HEK293 (cell line): ENCODE measurements around the gene NCK2.

Source experiments
- CTCF ChIA-PET: fragments of 350-600 bp; formaldehyde crosslinking; extraction: SDS; loops from one replicate; lab custom pipeline; 2021; ENCODE audit warnings: antibody characterized with exemption; lab: Yijun Ruan, JAX
- POLR2A ChIA-PET: fragments of 300-600 bp; formaldehyde crosslinking; extraction: SDS; loops from one replicate; lab custom pipeline; 2020; ENCODE audit warnings: antibody characterized with exemption, inconsistent platforms; lab: Yijun Ruan, JAX
- H3K27ac ChIP-seq: fragments of 200-500 bp; sonication (Bioruptor generic); 2 replicates; pipeline ENCODE4 v1.5.1; 2014; ENCODE audit warnings: low read depth, low read length, control low read depth, inconsistent platforms; ENCODE audit errors: extremely low read depth
- H3K36me3 ChIP-seq, 2 experiments: fragments of 200-500 bp in 1 of 2; sonication (Bioruptor generic) in 1 of 2; 1 replicate in 1 of 2; 2 replicates in 1 of 2; pipeline ENCODE4 v1.5.1; 2014 to 2017; ENCODE audit warnings: inconsistent platforms in 2 of 2, low read length in 2 of 2; ENCODE audit not compliant: control insufficient read depth in 2 of 2, insufficient read depth in 1 of 2
- H3K4me1 ChIP-seq: fragments of 200-500 bp; sonication (Bioruptor generic); 2 replicates; pipeline ENCODE4 v1.5.1; 2014; ENCODE audit warnings: mild to moderate bottlenecking, low read length, inconsistent platforms; ENCODE audit not compliant: control insufficient read depth, insufficient read depth
- H3K4me3 ChIP-seq: 2 replicates; pipeline ENCODE4 v1.5.1; 2011; ENCODE audit warnings: low read depth, mild to moderate bottlenecking, control low read depth, low read length, moderate library complexity
- H3K9me3 ChIP-seq: fragments of 200-500 bp; sonication (Bioruptor generic); 2 replicates; pipeline ENCODE4 v1.5.1; 2014; ENCODE audit warnings: low read depth, low read length, inconsistent platforms; ENCODE audit not compliant: control insufficient read depth, insufficient read depth
- BCL11B ChIP-seq: fragments of 450-650 bp; formaldehyde crosslinking; IDR thresholded peaks from 2 replicates; pipeline ENCODE4 v1.5.1; 2016; ENCODE audit warnings: low read depth, missing biosample characterization, missing genetic modification characterization
- GFI1B ChIP-seq: fragments of 450-650 bp; formaldehyde crosslinking; IDR thresholded peaks from 2 replicates; pipeline ENCODE4 v1.5.1; 2016; ENCODE audit warnings: missing biosample characterization, missing genetic modification characterization
- GLI2 ChIP-seq: fragments of 450-650 bp; formaldehyde crosslinking; IDR thresholded peaks from 2 replicates; pipeline ENCODE4; 2017; ENCODE audit warnings: missing biosample characterization, missing genetic modification characterization, low read depth, borderline replicate concordance
- HOXA7 ChIP-seq: sonication (generic); formaldehyde crosslinking; IDR thresholded peaks from 2 replicates; pipeline ENCODE4 v1.8.1; 2022; ENCODE audit warnings: missing genetic modification reagents, borderline replicate concordance
- IKZF3 ChIP-seq: fragments of 450-650 bp; IDR thresholded peaks from 2 replicates; pipeline ENCODE4 v1.5.0; 2018; ENCODE audit warnings: missing biosample characterization, mild to moderate bottlenecking, missing genetic modification characterization, moderate library complexity
- MEIS1 ChIP-seq: sonication (generic); formaldehyde crosslinking; IDR thresholded peaks from 2 replicates; pipeline ENCODE4 v1.8.1; 2022; ENCODE audit warnings: missing genetic modification reagents, mild to moderate bottlenecking, borderline replicate concordance
- OSR2 ChIP-seq: fragments of 450-650 bp; formaldehyde crosslinking; IDR thresholded peaks from 2 replicates; pipeline ENCODE4 v1.5.1; 2016; ENCODE audit warnings: missing biosample characterization, missing genetic modification characterization
- SETDB1 ChIP-seq: IDR thresholded peaks from one replicate; pipeline ENCODE4 v1.6.1; 2017; ENCODE audit warnings: mild to moderate bottlenecking, low read length, moderate library complexity, mixed read lengths; ENCODE audit not compliant: insufficient read length
- ZNF155 ChIP-seq: fragments of 450-650 bp; formaldehyde crosslinking; IDR thresholded peaks from 2 replicates; pipeline ENCODE4 v1.5.1; 2016; ENCODE audit warnings: missing biosample characterization, missing genetic modification characterization
- ZNF169 ChIP-seq: fragments of 450-650 bp; formaldehyde crosslinking; IDR thresholded peaks from 2 replicates; pipeline ENCODE4 v1.5.1; 2016; ENCODE audit warnings: missing biosample characterization, missing genetic modification characterization
- ZNF221 ChIP-seq: fragments of 450-650 bp; formaldehyde crosslinking; IDR thresholded peaks from 2 replicates; pipeline ENCODE4 v1.5.1; 2017; ENCODE audit warnings: missing biosample characterization, missing genetic modification characterization, borderline replicate concordance
- ZNF292 ChIP-seq: fragments of 450-650 bp; formaldehyde crosslinking; IDR thresholded peaks from 2 replicates; pipeline ENCODE4 v1.5.1; 2016; ENCODE audit warnings: low read depth, missing biosample characterization, missing genetic modification characterization, borderline replicate concordance
- ZNF416 ChIP-seq: fragments of 450-650 bp; formaldehyde crosslinking; IDR thresholded peaks from 2 replicates; pipeline ENCODE4 v1.5.1; 2016; ENCODE audit warnings: missing biosample characterization, missing genetic modification characterization
- ZNF701 ChIP-seq: fragments of 450-650 bp; formaldehyde crosslinking; IDR thresholded peaks from 2 replicates; pipeline ENCODE4 v1.5.1; 2016; ENCODE audit warnings: missing biosample characterization, missing genetic modification characterization
- ZNF768 ChIP-seq: fragments of 450-650 bp; formaldehyde crosslinking; IDR thresholded peaks from 2 replicates; pipeline ENCODE4 v1.5.1; 2018; ENCODE audit warnings: missing biosample characterization, mild to moderate bottlenecking, missing genetic modification characterization
- ZNF777 ChIP-seq: fragments of 450-650 bp; formaldehyde crosslinking; IDR thresholded peaks from 2 replicates; pipeline ENCODE4 v1.5.1; 2017; ENCODE audit warnings: missing biosample characterization, missing genetic modification characterization, borderline replicate concordance
- ZNF830 ChIP-seq: fragments of 450-650 bp; IDR thresholded peaks from 2 replicates; pipeline ENCODE4 v1.5.0; 2018; ENCODE audit warnings: missing biosample characterization, missing genetic modification characterization, low read depth, mild to moderate bottlenecking, moderate library complexity
- TF ChIP-seq, protein P1 (sequence below): sonication (generic); formaldehyde crosslinking; IDR thresholded peaks from 2 replicates; pipeline ENCODE4 v1.8.1; 2022; ENCODE audit warnings: mild to moderate bottlenecking, moderate library complexity, missing genetic modification reagents
- TF ChIP-seq, protein P2 (sequence below): fragments of 450-650 bp; formaldehyde crosslinking; IDR thresholded peaks from 2 replicates; pipeline ENCODE4 v1.5.1; 2017; ENCODE audit warnings: missing biosample characterization, mild to moderate bottlenecking, missing genetic modification characterization, moderate library complexity
- TF ChIP-seq, protein P3 (sequence below): fragments of 450-650 bp; formaldehyde crosslinking; IDR thresholded peaks from 2 replicates; pipeline ENCODE4 v1.5.1; 2016; ENCODE audit warnings: missing biosample characterization, missing genetic modification characterization
- TF ChIP-seq, protein P4 (sequence below): fragments of 450-650 bp; formaldehyde crosslinking; IDR thresholded peaks from 2 replicates; pipeline ENCODE4 v1.5.1; 2016; ENCODE audit warnings: missing biosample characterization, missing genetic modification characterization
- TF ChIP-seq, protein P5 (sequence below): fragments of 450-650 bp; formaldehyde crosslinking; IDR thresholded peaks from 2 replicates; pipeline ENCODE4 v1.5.1; 2017; ENCODE audit warnings: missing biosample characterization, missing genetic modification characterization
- TF ChIP-seq, protein P6 (sequence below): fragments of 450-650 bp; formaldehyde crosslinking; IDR thresholded peaks from 2 replicates; pipeline ENCODE4 v1.5.1; 2017; ENCODE audit warnings: missing biosample characterization, missing genetic modification characterization

Gene NCK2

DNA sequence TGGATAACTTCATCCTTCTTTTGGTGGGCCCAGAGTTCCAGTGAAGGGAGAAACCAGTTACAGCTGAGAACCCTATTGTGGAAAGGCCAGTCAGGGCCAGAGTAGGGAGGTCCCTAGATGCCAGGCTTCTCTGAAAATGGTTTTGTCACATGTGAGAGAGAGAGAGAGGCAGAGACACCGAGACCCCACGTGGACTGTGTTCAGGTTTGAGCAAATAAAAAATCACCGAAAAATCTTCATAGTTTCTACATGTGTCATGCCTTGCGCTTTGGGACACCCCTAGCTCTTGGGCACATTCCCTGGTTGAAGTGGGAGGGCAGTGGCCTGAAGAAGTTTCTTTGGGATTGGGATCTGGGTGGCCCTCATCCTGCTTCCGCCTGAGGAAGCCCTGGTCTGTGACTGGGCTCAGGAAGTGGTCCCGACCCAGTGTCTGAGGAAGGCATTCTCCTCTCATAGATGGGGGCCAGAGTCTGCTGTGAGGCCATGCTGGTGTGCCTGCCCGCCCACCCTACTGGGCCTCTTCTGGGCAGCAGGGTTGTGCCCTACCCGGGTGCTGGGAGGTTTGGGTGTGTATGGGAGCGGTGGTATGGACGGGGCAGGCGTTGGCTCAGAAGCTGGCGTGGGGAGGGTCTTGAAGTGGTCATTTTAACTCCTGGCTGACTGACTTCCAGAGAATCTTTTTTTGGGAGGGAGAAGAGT, 16.1 kb downstream of the NCK2 start (continued):
- TF ChIP-seq, protein P1, sequence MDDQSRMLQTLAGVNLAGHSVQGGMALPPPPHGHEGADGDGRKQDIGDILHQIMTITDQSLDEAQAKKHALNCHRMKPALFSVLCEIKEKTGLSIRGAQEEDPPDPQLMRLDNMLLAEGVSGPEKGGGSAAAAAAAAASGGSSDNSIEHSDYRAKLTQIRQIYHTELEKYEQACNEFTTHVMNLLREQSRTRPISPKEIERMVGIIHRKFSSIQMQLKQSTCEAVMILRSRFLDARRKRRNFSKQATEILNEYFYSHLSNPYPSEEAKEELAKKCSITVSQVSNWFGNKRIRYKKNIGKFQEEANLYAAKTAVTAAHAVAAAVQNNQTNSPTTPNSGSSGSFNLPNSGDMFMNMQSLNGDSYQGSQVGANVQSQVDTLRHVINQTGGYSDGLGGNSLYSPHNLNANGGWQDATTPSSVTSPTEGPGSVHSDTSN (CRISPR knock-in tag): no peak
- TF ChIP-seq ZNF155 (tag by site-specific recombination): no peak
- no peak for TF ChIP-seq BCL11B (tag by site-specific recombination)
- TF ChIP-seq ZNF169: no peak
- no peak for TF ChIP-seq ZNF768 (tag by site-specific recombination)
- TF ChIP-seq GLI2: no peak
- TF ChIP-seq, protein P2, sequence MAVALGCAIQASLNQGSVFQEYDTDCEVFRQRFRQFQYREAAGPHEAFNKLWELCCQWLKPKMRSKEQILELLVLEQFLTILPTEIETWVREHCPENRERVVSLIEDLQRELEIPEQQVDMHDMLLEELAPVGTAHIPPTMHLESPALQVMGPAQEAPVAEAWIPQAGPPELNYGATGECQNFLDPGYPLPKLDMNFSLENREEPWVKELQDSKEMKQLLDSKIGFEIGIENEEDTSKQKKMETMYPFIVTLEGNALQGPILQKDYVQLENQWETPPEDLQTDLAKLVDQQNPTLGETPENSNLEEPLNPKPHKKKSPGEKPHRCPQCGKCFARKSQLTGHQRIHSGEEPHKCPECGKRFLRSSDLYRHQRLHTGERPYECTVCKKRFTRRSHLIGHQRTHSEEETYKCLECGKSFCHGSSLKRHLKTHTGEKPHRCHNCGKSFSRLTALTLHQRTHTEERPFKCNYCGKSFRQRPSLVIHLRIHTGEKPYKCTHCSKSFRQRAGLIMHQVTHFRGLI (tag by site-specific recombination): no peak

DNA sequence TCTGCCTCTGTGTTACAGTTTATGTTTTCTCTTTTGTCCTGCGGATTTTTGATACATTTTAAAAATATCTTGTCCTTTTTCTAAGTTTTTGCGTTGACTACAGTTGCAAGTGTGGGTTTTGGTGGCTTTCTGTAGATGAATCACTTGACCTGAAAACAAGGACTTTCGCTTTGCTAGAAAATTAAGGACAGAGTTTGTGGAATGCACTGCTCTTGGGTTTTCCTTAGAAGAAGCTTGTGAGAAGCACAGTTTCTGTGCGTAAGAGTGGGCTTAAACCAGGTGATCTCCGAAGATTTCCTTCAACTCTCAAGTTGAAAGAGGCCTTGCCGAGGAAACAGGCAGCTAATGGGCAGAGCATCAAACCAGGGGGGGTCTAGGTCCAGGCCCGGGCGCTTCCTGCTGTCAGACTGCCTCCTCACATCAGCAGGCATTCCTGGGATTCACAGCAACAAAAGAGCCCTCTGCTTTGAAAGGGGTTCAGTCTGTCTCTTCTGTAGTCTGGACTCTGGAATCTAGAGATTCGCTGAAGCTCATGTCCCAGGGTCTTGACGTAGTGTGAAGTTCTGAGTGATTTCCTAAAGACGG, 17.3 kb downstream of the NCK2 start:
- peaks cover 0 to 3% of the 10 kb centered on the region in 2 experiments; a peak in 1 of 3 replicates for H3K36me3 ChIP-seq
- ChIA-PET CTCF (interaction anchor here (0.7 kb wide), 1 partner anchor 524 kb away, joined by 4 read pairs; no protein-coding TSS in a partner anchor), POLR2A (no interaction called here)
- H3K4me3 ChIP-seq: no peak overlapping the region
- TF ChIP-seq ZNF701 (tag by site-specific recombination) (no peak), MEIS1 (CRISPR knock-in tag) (no peak), ZNF221 (tag by site-specific recombination) (no peak), OSR2 (tag by site-specific recombination) (no peak), ZNF169 (no peak)
- TF ChIP-seq, protein P3, sequence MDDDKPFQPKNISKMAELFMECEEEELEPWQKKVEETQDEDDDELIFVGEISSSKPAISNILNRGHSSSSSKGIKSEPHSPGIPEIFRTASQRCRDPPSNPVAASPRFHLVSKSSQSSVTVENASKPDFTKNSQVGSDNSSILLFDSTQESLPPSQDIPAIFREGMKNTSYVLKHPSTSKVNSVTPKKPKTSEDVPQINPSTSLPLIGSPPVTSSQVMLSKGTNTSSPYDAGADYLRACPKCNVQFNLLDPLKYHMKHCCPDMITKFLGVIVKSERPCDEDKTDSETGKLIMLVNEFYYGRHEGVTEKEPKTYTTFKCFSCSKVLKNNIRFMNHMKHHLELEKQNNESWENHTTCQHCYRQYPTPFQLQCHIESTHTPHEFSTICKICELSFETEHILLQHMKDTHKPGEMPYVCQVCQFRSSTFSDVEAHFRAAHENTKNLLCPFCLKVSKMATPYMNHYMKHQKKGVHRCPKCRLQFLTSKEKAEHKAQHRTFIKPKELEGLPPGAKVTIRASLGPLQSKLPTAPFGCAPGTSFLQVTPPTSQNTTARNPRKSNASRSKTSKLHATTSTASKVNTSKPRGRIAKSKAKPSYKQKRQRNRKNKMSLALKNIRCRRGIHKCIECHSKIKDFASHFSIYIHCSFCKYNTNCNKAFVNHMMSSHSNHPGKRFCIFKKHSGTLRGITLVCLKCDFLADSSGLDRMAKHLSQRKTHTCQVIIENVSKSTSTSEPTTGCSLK (tag by site-specific recombination): no peak
- TF ChIP-seq, protein P4, sequence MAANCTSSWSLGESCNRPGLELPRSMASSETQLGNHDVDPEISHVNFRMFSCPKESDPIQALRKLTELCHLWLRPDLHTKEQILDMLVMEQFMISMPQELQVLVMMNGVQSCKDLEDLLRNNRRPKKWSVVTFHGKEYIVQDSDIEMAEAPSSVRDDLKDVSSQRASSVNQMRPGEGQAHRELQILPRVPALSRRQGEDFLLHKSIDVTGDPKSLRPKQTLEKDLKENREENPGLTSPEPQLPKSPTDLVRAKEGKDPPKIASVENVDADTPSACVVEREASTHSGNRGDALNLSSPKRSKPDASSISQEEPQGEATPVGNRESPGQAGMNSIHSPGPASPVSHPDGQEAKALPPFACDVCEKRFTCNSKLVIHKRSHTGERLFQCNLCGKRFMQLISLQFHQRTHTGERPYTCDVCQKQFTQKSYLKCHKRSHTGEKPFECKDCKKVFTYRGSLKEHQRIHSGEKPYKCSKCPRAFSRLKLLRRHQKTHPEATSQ (tag by site-specific recombination): no peak
- H3K27ac ChIP-seq: no peak overlapping the region
- H3K9me3 ChIP-seq: no peaks in the 10 kb centered on the region
- 0 out of 2 replicates have a peak, but pooled peaks cover 2% of the 10 kb centered on the region for H3K4me1 ChIP-seq

DNA sequence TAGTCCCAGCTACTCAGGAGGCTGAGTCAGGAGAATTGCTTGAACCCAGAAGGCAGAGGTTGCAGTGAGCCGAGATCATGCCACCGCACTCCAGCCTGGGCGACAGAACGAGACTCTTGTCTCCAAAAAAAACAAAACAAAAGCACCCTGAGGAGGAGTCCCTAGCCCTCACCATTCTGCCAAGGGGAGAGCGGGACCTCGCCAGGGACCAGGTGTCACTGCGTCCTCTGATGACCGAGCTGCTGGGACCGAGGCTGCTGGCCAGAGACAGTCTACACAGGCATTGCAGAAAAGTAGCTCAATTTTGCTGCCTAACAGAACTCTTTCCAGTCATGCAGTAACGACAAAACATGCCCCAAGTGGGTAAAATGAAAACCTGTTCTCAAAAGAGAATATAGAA, 18.4 kb downstream of the NCK2 start:
- POLR2A ChIA-PET: no interaction called here
- no peaks in the 10 kb centered on the region for H3K4me1 ChIP-seq
- CTCF ChIA-PET: no interaction called here
- peaks cover 0 to 3% of the 10 kb centered on the region in 2 experiments; a peak in 1 of 3 replicates for H3K36me3 ChIP-seq
- no peak overlapping the region for H3K27ac ChIP-seq
- no peaks in the 10 kb centered on the region for H3K9me3 ChIP-seq
- H3K4me3 ChIP-seq: no peak overlapping the region
- no peak for TF ChIP-seq ZNF292 (tag by site-specific recombination)
- TF ChIP-seq, protein P5, sequence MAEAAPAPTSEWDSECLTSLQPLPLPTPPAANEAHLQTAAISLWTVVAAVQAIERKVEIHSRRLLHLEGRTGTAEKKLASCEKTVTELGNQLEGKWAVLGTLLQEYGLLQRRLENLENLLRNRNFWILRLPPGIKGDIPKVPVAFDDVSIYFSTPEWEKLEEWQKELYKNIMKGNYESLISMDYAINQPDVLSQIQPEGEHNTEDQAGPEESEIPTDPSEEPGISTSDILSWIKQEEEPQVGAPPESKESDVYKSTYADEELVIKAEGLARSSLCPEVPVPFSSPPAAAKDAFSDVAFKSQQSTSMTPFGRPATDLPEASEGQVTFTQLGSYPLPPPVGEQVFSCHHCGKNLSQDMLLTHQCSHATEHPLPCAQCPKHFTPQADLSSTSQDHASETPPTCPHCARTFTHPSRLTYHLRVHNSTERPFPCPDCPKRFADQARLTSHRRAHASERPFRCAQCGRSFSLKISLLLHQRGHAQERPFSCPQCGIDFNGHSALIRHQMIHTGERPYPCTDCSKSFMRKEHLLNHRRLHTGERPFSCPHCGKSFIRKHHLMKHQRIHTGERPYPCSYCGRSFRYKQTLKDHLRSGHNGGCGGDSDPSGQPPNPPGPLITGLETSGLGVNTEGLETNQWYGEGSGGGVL (tag by site-specific recombination): no peak
- TF ChIP-seq, protein P6, sequence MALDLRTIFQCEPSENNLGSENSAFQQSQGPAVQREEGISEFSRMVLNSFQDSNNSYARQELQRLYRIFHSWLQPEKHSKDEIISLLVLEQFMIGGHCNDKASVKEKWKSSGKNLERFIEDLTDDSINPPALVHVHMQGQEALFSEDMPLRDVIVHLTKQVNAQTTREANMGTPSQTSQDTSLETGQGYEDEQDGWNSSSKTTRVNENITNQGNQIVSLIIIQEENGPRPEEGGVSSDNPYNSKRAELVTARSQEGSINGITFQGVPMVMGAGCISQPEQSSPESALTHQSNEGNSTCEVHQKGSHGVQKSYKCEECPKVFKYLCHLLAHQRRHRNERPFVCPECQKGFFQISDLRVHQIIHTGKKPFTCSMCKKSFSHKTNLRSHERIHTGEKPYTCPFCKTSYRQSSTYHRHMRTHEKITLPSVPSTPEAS (tag by site-specific recombination): no peak
- no peak for TF ChIP-seq IKZF3 (tag by site-specific recombination)
- no peak for TF ChIP-seq HOXA7 (CRISPR knock-in tag)
- no peak for TF ChIP-seq GFI1B (tag by site-specific recombination)
- no peak for TF ChIP-seq ZNF777 (tag by site-specific recombination)
- TF ChIP-seq SETDB1: no peak
- no peak for TF ChIP-seq ZNF221 (tag by site-specific recombination)
- TF ChIP-seq ZNF830 (tag by site-specific recombination): no peak
- no peak for TF ChIP-seq ZNF416 (tag by site-specific recombination)
